Esophagus muscularis mucosa (tissue), 4 donors: Measurements from ENCODE around the gene PTPRN2. TPM values are rescaled to one million over a fixed set of nuclear protein-coding genes. Genes with fewer than 3 reads are reported as not detected.

Source experiments
- DNase-seq: peaks from one replicate; pipeline ENCODE4 v3.0.0-alpha.2; 2017; ENCODE audit errors: extremely low spot score
- H3K27ac ChIP-seq, 4 donors: fragments of 200-600 bp; sonication (generic); replicated peaks in 1 of 4; 1 replicate in 3 of 4; 2 replicates in 1 of 4; pipeline ENCODE4 v1.5.1; 2016 to 2019; ENCODE audit warnings: mild to moderate bottlenecking in 1 of 4
- H3K27me3 ChIP-seq, 4 donors: fragments of 200-600 bp; sonication (generic); one replicate each; pipeline versions ENCODE4 v1.5.1 to v1.6.0; 2016 to 2019
- H3K36me3 ChIP-seq, 4 donors: fragments of 200-600 bp; sonication (generic); one replicate each; pipeline ENCODE4 v1.5.1; 2016 to 2019
- H3K4me1 ChIP-seq, 4 donors: fragments of 200-600 bp; sonication (generic); one replicate each; pipeline ENCODE4 v1.5.1; 2016 to 2019
- H3K4me3 ChIP-seq, 4 donors: fragments of 200-600 bp; sonication (generic); 1 replicate in 2 of 4; 2 replicates in 2 of 4; pipeline ENCODE4 v1.5.1; 2016 to 2019; ENCODE audit warnings: mild to moderate bottlenecking in 4 of 4, moderate library complexity in 1 of 4
- H3K9me3 ChIP-seq, 4 donors: fragments of 200-600 bp; sonication (generic); 1 replicate in 3 of 4; 2 replicates in 1 of 4; pipeline ENCODE4 v1.5.1; 2016 to 2019
- CTCF ChIP-seq, 3 experiments: fragments of 200-600 bp in 2 of 3; fragments of 450-650 bp in 1 of 3; sonication (generic) in 2 of 3; IDR thresholded peaks; one replicate each; pipeline ENCODE4 v1.5.1; 2017 to 2019; ENCODE audit warnings: antibody characterized with exemption in 3 of 3, mild to moderate bottlenecking in 2 of 3, moderate library complexity in 1 of 3
- EP300 ChIP-seq: sonication (generic); formaldehyde crosslinking; IDR thresholded peaks from one replicate; pipeline ENCODE4 v1.6.1; 2017; ENCODE audit warnings: antibody characterized with exemption
- POLR2A ChIP-seq: fragments of 450-650 bp; IDR thresholded peaks from one replicate; pipeline ENCODE4 v1.6.1; 2017; ENCODE audit warnings: antibody characterized with exemption, moderate library complexity, mild to moderate bottlenecking, low read depth
- POLR2AphosphoS5 ChIP-seq, 2 donors: sonication (generic); formaldehyde crosslinking; IDR thresholded peaks; one replicate each; pipeline ENCODE4 v1.6.1; 2017; ENCODE audit warnings: antibody characterized with exemption in 2 of 2
- WGBS: methylation state at CpG from one replicate; pipeline ENCODE4 v1.1.5; 2018; 5-methylcytosine and 5-hydroxymethylcytosine counted together
- intact Hi-C: fragments of 100-400 bp; cut with DNase I; formaldehyde crosslinking; loops from one replicate; pipeline ENCODE4 v1.15.1; 2023
- total RNA-seq, 4 donors: library from RNA; depleted of rRNA; stranded (reverse); fragments of >200 nt; gene quantifications; one replicate each; pipeline versions ENCODE4 v1.1.0 to v1.2.1, GENCODE V29; 2016

PTPRN2 gene
- total RNA-seq, 4 donors from 2014 or later, result 2.1 to 3.1 (median 3.1) TPM

DNA sequence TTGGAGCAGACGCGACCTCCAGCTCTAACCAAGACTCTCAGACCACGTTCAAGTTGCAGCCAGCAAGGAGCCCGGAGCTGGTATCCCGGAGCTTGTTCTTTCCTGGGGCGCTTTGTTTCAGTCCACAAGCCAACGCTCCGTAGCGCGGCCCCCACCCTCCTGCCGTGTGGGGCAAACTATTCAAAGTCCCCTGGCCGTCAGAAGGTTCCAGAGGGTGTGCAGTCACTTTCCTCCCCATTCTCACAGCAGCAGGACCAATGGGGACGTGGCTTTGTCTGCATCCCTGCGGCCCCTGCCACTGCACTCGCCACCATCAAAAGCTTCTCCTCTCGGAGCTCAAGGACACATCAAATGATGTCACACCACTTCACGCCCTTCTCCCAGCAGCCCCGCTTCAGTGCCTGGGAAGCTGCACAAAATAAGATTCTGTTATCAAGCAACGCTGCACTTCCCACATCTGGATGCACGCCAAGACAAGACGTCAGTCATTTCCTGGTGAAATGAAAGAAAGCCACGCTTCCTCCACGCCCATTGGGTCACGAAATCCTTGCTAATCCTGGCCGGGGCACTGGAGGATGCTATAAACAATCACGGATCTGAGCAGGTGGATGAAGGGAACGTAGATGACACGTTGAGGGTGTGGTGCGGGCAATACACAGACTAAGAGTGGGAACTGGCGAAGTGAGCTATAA, 348.2 kb downstream of the PTPRN2 start:
- Histone ChIP-seq H3K4me1 (no peaks in the 10 kb centered on the region), H3K4me3 (no peak overlapping the region), H3K9me3 (peaks cover 0 to 4% (median 0%) of the 10 kb centered on the region in 4 donors), H3K36me3 (no peaks in the 10 kb centered on the region), H3K27me3 (no peaks in the 10 kb centered on the region), H3K27ac (no peak overlapping the region)
- TF ChIP-seq CTCF (IDR thresholded peaks at IDR 0.05) (no peak), POLR2AphosphoS5 (IDR thresholded peaks at IDR 0.05) (no peak), POLR2A (no peak), EP300 (no peak)
- WGBS, result 69% methylated on average over 25 of the region's 30 CpGs
- DNase-seq, result peak; percentile 81
- intact Hi-C loops, result no loop called here

GRCh38 chr7:158238616-158239289, 348.9 kb downstream of the PTPRN2 start:
- no peaks in the 10 kb centered on the region for H3K27me3 ChIP-seq
- H3K9me3 ChIP-seq, result peaks cover 0 to 7% (median 2%) of the 10 kb centered on the region in 4 donors
- no peak overlapping the region for H3K27ac ChIP-seq
- 81% methylated on average over 15 of the region's 21 CpGs for WGBS
- peak; percentile 86 for DNase-seq
- H3K36me3 ChIP-seq, result no peaks in the 10 kb centered on the region
- no peak overlapping the region for H3K4me3 ChIP-seq
- intact Hi-C loops, result no loop called here
- H3K4me1 ChIP-seq, result no peaks in the 10 kb centered on the region
- TF ChIP-seq CTCF (IDR thresholded peaks at IDR 0.05) (no peak), POLR2A (no peak), EP300 (no peak), POLR2AphosphoS5 (IDR thresholded peaks at IDR 0.05) (no peak)

DNA sequence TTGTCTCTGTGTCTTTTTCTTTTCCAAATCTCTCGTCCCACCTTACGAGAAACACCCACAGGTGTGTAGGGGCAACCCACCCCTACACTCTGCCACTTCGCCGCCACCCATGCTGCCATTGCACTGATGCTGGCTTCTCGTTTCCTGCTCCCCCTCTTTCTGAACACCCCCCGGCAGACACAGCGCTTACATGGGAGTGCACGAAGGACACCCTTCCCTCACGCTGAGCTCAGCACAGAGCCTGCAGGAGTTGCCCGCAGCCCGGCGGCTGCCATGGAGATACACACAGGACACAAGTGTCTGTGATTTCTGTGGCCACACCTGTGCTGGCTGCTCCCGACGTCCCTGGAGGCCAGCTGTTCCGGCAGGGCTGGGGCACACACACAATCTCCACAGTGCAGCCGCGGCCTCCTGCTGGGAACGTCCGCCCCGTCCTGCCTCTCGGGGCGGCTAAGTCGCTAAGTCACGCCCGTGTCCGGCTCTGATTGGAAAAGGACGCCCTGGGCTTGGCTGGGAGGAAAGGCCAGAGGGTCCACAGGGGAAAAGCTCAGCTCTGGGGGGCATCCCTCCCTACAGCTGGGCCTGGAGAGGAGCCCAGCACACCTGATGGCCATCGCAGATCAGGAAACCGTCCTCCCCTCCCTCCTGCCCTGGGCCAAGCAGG, 349.8 kb downstream of the PTPRN2 start:
- Histone ChIP-seq H3K4me3 (no peak overlapping the region), H3K36me3 (no peaks in the 10 kb centered on the region), H3K4me1 (no peaks in the 10 kb centered on the region), H3K9me3 (peaks cover 0 to 12% (median 4%) of the 10 kb centered on the region in 4 donors), H3K27ac (no peak overlapping the region), H3K27me3 (no peaks in the 10 kb centered on the region)
- no peak for TF ChIP-seq CTCF (IDR thresholded peaks at IDR 0.05)
- no peak for TF ChIP-seq POLR2AphosphoS5 (IDR thresholded peaks at IDR 0.05)
- no peak for TF ChIP-seq POLR2A
- TF ChIP-seq EP300, result no peak
- peak; percentile 74 for DNase-seq
- 87% methylated on average over 23 of the region's 29 CpGs for WGBS
- intact Hi-C loops, result no loop called here

- intact Hi-C loops, result no loop called here
- Histone ChIP-seq H3K27me3 (no peaks in the 10 kb centered on the region), H3K9me3 (peaks cover 0 to 12% (median 4%) of the 10 kb centered on the region in 4 donors), H3K4me3 (no peak overlapping the region), H3K36me3 (no peaks in the 10 kb centered on the region), H3K4me1 (no peaks in the 10 kb centered on the region), H3K27ac (no peak overlapping the region)
- WGBS, result 78% methylated on average over 11 of the region's 11 CpGs
- TF ChIP-seq CTCF (IDR thresholded peaks at IDR 0.05) (no peak), EP300 (no peak), POLR2AphosphoS5 (IDR thresholded peaks at IDR 0.05) (no peak), POLR2A (no peak)
- DNase-seq, result peak; percentile 88
These were observed 351.2 kb downstream of the PTPRN2 start for GRCh38 chr7:158236400-158236799.
